Stimulated activated CD4-positive, alpha-beta T cell treated with anti-CD3 and anti-CD28 coated beads, Interleukin-12 subunit alpha, Interleukin-12 subunit beta, amount 100 ng/mL, for 48 hours (primary cell): ENCODE results near the gene TMEFF2.

Experiments
- DNase-seq, 3 donors: peaks; one replicate each; pipeline ENCODE4 v3.0.0-alpha.2; 2020; ENCODE audit warnings: low read depth in 2 of 3, low spot score in 1 of 3

Gene TMEFF2

DNA sequence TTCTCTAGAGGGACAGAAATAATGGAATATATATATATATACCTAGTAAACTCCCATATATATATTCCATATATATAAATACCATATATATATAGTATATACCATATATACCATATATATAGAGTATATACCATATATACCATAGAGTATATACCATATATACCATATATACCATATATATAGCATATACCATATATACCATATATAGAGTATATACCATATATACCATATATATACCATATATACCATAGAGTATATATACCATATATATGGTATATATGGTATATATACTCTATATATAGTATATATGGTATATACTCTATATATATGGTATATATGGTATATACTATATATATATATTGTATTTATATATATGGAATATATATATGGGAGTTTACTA is 285.9 kb downstream of the TMEFF2 start:
- DNase-seq, result no peak

DNA sequence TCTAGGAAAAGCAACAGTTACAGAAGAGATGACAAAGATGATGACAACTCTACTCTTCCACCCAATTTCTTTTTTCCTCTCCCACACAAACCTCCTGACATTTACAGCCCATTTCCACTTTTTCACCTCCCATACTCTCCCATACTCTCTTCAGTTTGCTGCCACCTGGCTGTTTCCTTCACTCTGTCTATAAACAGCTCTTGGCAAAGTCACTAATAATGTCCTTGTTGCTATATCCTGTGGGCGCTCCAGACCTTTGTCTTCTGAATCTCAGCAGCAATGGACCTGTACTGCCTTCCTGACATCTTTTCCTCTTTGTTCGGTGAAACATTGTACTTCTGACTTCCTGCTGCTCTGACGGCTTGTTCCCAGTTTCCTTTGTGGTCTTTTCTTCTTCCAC is 287.2 kb downstream of the TMEFF2 start:
- DNase-seq, result no peak

DNA sequence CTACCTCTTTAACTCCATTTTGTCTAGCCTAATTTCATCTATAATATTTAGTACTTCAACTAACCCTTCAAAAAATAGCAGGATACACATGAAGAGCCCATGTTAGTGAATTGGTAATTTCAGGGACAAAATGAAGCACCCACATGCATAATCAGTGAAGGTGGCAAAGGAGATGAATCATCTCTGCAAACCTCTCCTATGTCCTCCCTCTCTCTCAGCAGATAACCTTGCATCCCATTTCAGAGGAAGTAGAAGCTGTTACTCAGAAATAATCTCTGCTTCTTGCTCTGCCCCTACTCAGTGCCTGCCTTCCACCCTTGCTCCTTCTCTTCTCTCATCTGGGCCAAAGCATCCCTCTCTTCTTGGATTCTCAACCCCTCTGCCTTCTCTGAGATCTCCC is 287.6 kb downstream of the TMEFF2 start:
- DNase-seq, result no peak

DNA sequence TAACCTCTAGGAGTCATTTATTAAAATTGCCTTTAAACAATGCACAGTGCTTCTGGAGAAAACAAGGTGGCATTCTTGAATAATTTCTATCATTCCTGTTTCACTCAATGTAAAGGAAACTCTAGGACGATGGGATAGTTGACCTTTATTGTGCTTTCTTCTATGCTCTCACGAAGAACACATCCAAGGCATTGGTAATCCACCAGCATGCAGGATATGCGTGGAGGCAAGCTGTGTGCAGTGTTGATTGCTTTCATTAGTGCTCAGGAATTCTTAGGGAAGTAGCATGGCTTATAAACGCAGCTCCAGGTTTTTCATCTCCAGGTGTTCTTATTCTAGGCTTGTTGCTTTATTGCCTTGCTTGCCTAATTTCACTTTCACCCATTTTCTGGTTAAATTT is 289.4 kb downstream of the TMEFF2 start:
- no peak for DNase-seq

DNA sequence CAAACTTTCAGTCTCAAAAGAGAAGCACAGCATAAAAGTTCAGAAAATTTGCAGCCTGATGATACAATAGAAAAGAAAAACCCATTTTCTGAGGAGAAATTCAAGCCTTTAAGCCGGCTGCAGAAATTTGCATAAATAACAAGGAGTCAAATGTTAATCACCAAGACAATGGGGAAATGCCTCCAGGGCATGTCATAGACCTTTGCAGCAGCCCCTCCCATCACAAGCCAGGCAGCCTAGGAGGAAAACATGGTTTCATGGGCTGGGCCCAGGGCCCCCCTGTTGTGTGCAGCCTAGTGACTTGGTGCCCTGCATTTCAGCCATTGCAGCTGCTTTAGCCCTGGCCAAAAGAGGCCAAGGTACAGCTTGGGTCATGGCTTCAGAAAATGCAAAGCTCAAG is 293.7 kb downstream of the TMEFF2 start:
- DNase-seq, result no peak

DNA sequence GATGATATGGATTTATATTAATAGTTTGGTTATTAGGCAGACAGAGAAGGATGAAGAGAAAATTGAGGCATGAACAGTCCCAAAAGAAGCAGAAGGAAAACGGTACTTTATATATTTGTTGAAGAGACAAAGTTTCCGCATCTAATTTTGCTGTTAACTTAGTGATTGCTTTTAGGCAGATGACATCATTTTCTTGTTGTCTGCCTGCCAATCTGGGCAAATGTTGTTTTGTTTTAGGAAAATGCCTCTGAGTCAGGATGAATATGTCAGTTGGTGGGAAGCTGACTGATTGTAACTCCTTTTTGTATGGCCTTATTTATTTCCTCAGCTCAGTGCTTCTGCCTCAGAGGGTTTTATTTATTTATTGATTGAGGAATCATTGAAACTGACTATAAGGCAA is 295.3 kb downstream of the TMEFF2 start:
- DNase-seq, result no peak
